Measurements from ENCODE around the gene GJC2. TPM values are rescaled to one million over a fixed set of nuclear protein-coding genes. Genes with fewer than 3 reads are reported as not detected.

The GJC2 gene
- total and polyA plus RNA-seq, 4 experiments from 2014 or later: 0.61 to 0.80 TPM; not detected in 2

GRCh38 chr1:228156941-228157728 is 7.4 kb downstream of the GJC2 start:
- intact Hi-C loops (cut with micrococcal nuclease): no loop called here
- Mint-ChIP-seq H3K9me3 (no peaks in the 10 kb centered on the region), H3K36me3 (no peaks in the 10 kb centered on the region), H3K27ac (peak overlapping the region in 1 of 7 donors; percentile 45), H3K4me3 (no peak overlapping the region), H3K4me1 (peaks cover 2 to 14% (median 6%) of the 10 kb centered on the region in 4 donors), H3K27me3 (no peaks in the 10 kb centered on the region)
- ChIA-PET CTCF (ENCODE audit: partially characterized antibody) (interaction anchor here (0.7 to 1.5 kb wide), 2 partner anchors 9 to 26 kb away, joined by 4 to 5 read pairs; no protein-coding TSS in a partner anchor), POLR2A (ENCODE audit: partially characterized antibody) (interaction anchor here (1.7 kb wide), 1 partner anchor 8 kb away, joined by 8 read pairs; the partner anchor contains the start of gene IBA57)
- H3K4me3 ChIP-seq (ENCODE audit: low read length in 2 of 2): no peak overlapping the region
- no peaks in the 10 kb centered on the region for H3K9me3 ChIP-seq (ENCODE audit: control insufficient read depth in 1 of 2, low read length in 2 of 2)
- peaks cover 7% of the 10 kb centered on the region for H3K4me1 ChIP-seq (ENCODE audit: insufficient read depth, low read length)
- no peaks in the 10 kb centered on the region for H3K36me3 ChIP-seq (ENCODE audit: insufficient read depth, low read length)
- no peaks in the 10 kb centered on the region for H3K27me3 ChIP-seq (ENCODE audit: insufficient read depth, low read length)
- no peak overlapping the region for H3K27ac ChIP-seq (ENCODE audit: low read depth, low read length)
- peak in 1 of 5 donors; percentile 39 for DNase-seq

- Histone ChIP-seq H3K27me3 (ENCODE audit: insufficient read depth, low read length) (no peaks in the 10 kb centered on the region), H3K4me3 (ENCODE audit: low read length in 2 of 2) (no peak overlapping the region), H3K4me1 (ENCODE audit: insufficient read depth, low read length) (peaks cover 13% of the 10 kb centered on the region), H3K36me3 (ENCODE audit: insufficient read depth, low read length) (no peaks in the 10 kb centered on the region), H3K9me3 (ENCODE audit: control insufficient read depth in 1 of 2, low read length in 2 of 2) (no peaks in the 10 kb centered on the region), H3K27ac (ENCODE audit: low read depth, low read length) (no peak overlapping the region)
- Mint-ChIP-seq H3K9me3 (no peaks in the 10 kb centered on the region), H3K4me3 (no peak overlapping the region), H3K36me3 (no peaks in the 10 kb centered on the region), H3K27me3 (no peaks in the 10 kb centered on the region), H3K4me1 (peaks cover 3 to 18% (median 9%) of the 10 kb centered on the region in 4 donors), H3K27ac (no peak overlapping the region)
- intact Hi-C loops (cut with micrococcal nuclease): no loop called here
- ChIA-PET CTCF (ENCODE audit: partially characterized antibody) (interaction anchor here (1.5 kb wide), 1 partner anchor 27 kb away, joined by 4 read pairs; no protein-coding TSS in a partner anchor), POLR2A (ENCODE audit: partially characterized antibody) (interaction anchor here (1.7 kb wide), 1 partner anchor 8 kb away, joined by 8 read pairs; the partner anchor contains the start of gene IBA57)
- DNase-seq: peak in 1 of 5 donors; percentile 25
Observed at GRCh38 chr1:228157729-228158126, 8.0 kb downstream of the GJC2 start.

GRCh38 chr1:228158151-228159007 is 8.6 kb downstream of the GJC2 start:
- peak in 1 of 5 donors; percentile 17 for DNase-seq
- Mint-ChIP-seq H3K36me3 (no peaks in the 10 kb centered on the region), H3K27me3 (no peaks in the 10 kb centered on the region), H3K4me1 (peaks cover 3 to 18% (median 9%) of the 10 kb centered on the region in 4 donors), H3K4me3 (no peak overlapping the region), H3K27ac (no peak overlapping the region), H3K9me3 (no peaks in the 10 kb centered on the region)
- intact Hi-C loops (cut with micrococcal nuclease): no loop called here
- Histone ChIP-seq H3K4me3 (ENCODE audit: low read length in 2 of 2) (no peak overlapping the region), H3K9me3 (ENCODE audit: control insufficient read depth in 1 of 2, low read length in 2 of 2) (no peaks in the 10 kb centered on the region), H3K4me1 (ENCODE audit: insufficient read depth, low read length) (peaks cover 15% of the 10 kb centered on the region), H3K36me3 (ENCODE audit: insufficient read depth, low read length) (no peaks in the 10 kb centered on the region), H3K27ac (ENCODE audit: low read depth, low read length) (no peak overlapping the region), H3K27me3 (ENCODE audit: insufficient read depth, low read length) (no peaks in the 10 kb centered on the region)
- CTCF ChIA-PET (ENCODE audit: partially characterized antibody): no interaction called here
- POLR2A ChIA-PET (ENCODE audit: partially characterized antibody): interaction anchor here (0.5 kb wide), 1 partner anchor 49 kb away, joined by 3 read pairs; no protein-coding TSS in a partner anchor

GRCh38 chr1:228159008-228159665 is 9.4 kb downstream of the GJC2 start:
- DNase-seq: peak in 1 of 5 donors; percentile 13
- no peaks in the 10 kb centered on the region for H3K36me3 ChIP-seq (ENCODE audit: insufficient read depth, low read length)
- POLR2A ChIA-PET (ENCODE audit: partially characterized antibody): interaction anchor here (0.5 to 1.0 kb wide), 3 partner anchors 19 to 49 kb away, joined by 3 read pairs; partner anchors contain the start of gene GUK1
- Mint-ChIP-seq H3K36me3 (no peaks in the 10 kb centered on the region), H3K4me3 (no peak overlapping the region), H3K4me1 (peaks cover 4 to 22% (median 12%) of the 10 kb centered on the region in 4 donors), H3K27me3 (no peaks in the 10 kb centered on the region), H3K9me3 (no peaks in the 10 kb centered on the region), H3K27ac (peak overlapping the region in 1 of 7 donors; percentile 71)
- CTCF ChIA-PET (ENCODE audit: partially characterized antibody): interaction anchor here (1.0 kb wide), 1 partner anchor 28 kb away, joined by 3 read pairs; no protein-coding TSS in a partner anchor
- H3K4me3 ChIP-seq (ENCODE audit: low read length in 2 of 2): no peak overlapping the region
- H3K4me1 ChIP-seq (ENCODE audit: insufficient read depth, low read length): peaks cover 17% of the 10 kb centered on the region
- no peak overlapping the region for H3K27ac ChIP-seq (ENCODE audit: low read depth, low read length)
- H3K9me3 ChIP-seq (ENCODE audit: control insufficient read depth in 1 of 2, low read length in 2 of 2): no peaks in the 10 kb centered on the region
- H3K27me3 ChIP-seq (ENCODE audit: insufficient read depth, low read length): no peaks in the 10 kb centered on the region
- intact Hi-C loops (cut with micrococcal nuclease): no loop called here

- DNase-seq: peak in 1 of 5 donors; percentile 12
- ChIA-PET CTCF (ENCODE audit: partially characterized antibody) (interaction anchor here (1.3 kb wide), 1 partner anchor 30 kb away, joined by 3 read pairs; no protein-coding TSS in a partner anchor), POLR2A (ENCODE audit: partially characterized antibody) (interaction anchor here (1.0 to 2.2 kb wide), 2 partner anchors 20 kb away, joined by 3 to 9 read pairs; partner anchors contain the start of gene GUK1)
- H3K4me1 Mint-ChIP-seq: peaks cover 9 to 34% (median 21%) of the 10 kb centered on the region in 4 donors
- H3K27ac Mint-ChIP-seq: no peak overlapping the region
- no peaks in the 10 kb centered on the region for H3K36me3 Mint-ChIP-seq
- H3K27ac ChIP-seq (ENCODE audit: low read depth, low read length): no peak overlapping the region
- H3K9me3 ChIP-seq (ENCODE audit: control insufficient read depth in 1 of 2, low read length in 2 of 2): no peaks in the 10 kb centered on the region
- no peaks in the 10 kb centered on the region for H3K9me3 Mint-ChIP-seq
- peaks cover 25% of the 10 kb centered on the region for H3K4me1 ChIP-seq (ENCODE audit: insufficient read depth, low read length)
- no peak overlapping the region for H3K4me3 Mint-ChIP-seq
- intact Hi-C loops (cut with micrococcal nuclease): loop anchor here (10.0 kb wide), 1 partner anchor 395 kb away; no protein-coding TSS in a partner anchor
- H3K36me3 ChIP-seq (ENCODE audit: insufficient read depth, low read length): no peaks in the 10 kb centered on the region
- H3K4me3 ChIP-seq (ENCODE audit: low read length in 2 of 2): no peak overlapping the region
- no peaks in the 10 kb centered on the region for H3K27me3 Mint-ChIP-seq
- H3K27me3 ChIP-seq (ENCODE audit: insufficient read depth, low read length): no peaks in the 10 kb centered on the region
Observed at GRCh38 chr1:228160201-228160761, 10.6 kb downstream of the GJC2 start.

- peak overlapping the region in 5 of 7 donors; percentile 59 to 72 (median 68) for H3K27ac Mint-ChIP-seq
- no peak overlapping the region for H3K4me3 ChIP-seq (ENCODE audit: low read length in 2 of 2)
- no peaks in the 10 kb centered on the region for H3K27me3 Mint-ChIP-seq
- no peaks in the 10 kb centered on the region for H3K9me3 Mint-ChIP-seq
- ChIA-PET CTCF (ENCODE audit: partially characterized antibody) (interaction anchor here (1.3 kb wide), 1 partner anchor 31 kb away, joined by 3 read pairs; no protein-coding TSS in a partner anchor), POLR2A (ENCODE audit: partially characterized antibody) (interaction anchor here (1.3 to 2.2 kb wide), 2 partner anchors 19 to 21 kb away, joined by 3 to 9 read pairs; partner anchors contain the start of gene GUK1)
- H3K36me3 Mint-ChIP-seq: peaks cover 0 to 2% of the 10 kb centered on the region in 2 donors
- H3K27me3 ChIP-seq (ENCODE audit: insufficient read depth, low read length): no peaks in the 10 kb centered on the region
- DNase-seq: no peak
- H3K27ac ChIP-seq (ENCODE audit: low read depth, low read length): no peak overlapping the region
- H3K4me1 ChIP-seq (ENCODE audit: insufficient read depth, low read length): peaks cover 26% of the 10 kb centered on the region
- intact Hi-C loops (cut with micrococcal nuclease): loop anchor here (10.0 kb wide), 1 partner anchor 397 kb away; no protein-coding TSS in a partner anchor
- no peaks in the 10 kb centered on the region for H3K9me3 ChIP-seq (ENCODE audit: control insufficient read depth in 1 of 2, low read length in 2 of 2)
- H3K4me1 Mint-ChIP-seq: peaks cover 7 to 42% (median 22%) of the 10 kb centered on the region in 4 donors
- peak overlapping the region in 1 of 8 donors; percentile 25 for H3K4me3 Mint-ChIP-seq
- no peaks in the 10 kb centered on the region for H3K36me3 ChIP-seq (ENCODE audit: insufficient read depth, low read length)
Observed at GRCh38 chr1:228161362-228161761, 11.6 kb downstream of the GJC2 start.

Measured in CD4-positive, alpha-beta memory T cell (primary cell).